Measurements from ENCODE around the gene NCK2. TPM values are rescaled to one million over a fixed set of nuclear protein-coding genes. Genes with fewer than 3 reads are reported as not detected.

The NCK2 gene
- total RNA-seq, 2 donors from 2014 or later = 39.0 to 144 TPM

DNA sequence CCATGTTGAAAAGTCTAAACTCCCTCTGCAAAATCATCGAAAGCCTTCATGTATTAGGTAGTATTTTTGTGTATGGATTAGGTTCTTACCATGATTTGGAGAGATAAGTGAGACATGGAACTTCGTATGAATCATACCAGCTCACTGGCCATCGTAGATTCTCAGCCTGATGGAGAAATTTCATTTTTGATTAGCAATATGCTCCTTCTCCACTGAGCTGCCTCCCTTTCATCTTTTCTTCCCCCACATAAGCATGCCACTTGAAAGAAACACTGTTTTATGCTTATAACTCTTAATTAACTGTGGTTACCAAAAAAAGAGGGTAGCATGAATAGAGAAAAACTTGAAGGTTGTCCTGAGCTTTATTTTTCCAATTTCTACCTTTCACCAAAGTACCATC lies 111.9 kb downstream of the NCK2 start:
- intact Hi-C loops (cut with DNase I) = no loop called here
- H3K27ac ChIP-seq = peak overlapping the region in 1 of 2 donors; percentile 45

DNA sequence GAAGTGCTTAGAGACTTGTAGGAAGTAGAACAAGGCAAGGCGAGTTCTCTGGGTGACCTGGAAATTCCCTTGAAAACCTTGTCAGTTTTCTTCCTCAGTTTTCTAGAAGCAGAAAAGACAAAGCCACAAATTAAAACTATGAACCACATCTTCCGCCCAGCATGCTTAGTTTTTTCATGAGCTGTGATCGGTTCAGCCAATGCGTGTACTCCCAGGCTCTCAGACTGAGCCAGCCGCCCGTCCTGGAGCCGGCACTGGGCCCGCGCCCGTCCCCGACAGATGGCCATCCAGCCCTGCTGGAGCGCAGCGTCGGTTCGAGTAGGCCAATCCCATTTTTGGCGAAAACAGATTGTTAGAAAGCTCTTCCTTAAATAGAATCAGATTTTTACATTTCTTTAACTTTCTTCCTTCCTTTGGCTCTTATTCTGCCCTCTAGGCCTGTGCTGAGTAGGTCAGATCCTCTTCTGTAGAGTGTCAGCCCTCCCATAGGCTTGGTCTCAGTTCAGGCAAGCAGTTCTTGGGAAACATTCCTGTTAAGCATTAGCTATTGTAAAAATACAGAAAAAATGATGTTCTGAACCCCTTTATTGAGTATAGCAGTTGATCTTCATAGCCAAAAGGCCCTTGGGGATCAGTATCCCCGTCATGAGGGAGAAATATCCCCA lies 112.5 kb downstream of the NCK2 start:
- Histone ChIP-seq H3K36me3 (no peaks in the 10 kb centered on the region), H3K4me3 (no peak overlapping the region), H3K27me3 (replicated peaks; ENCODE audit: insufficient read depth) (no peaks in the 10 kb centered on the region), H3K9me3 (no peaks in the 10 kb centered on the region), H3K4me1 (replicated peaks) (no peaks in the 10 kb centered on the region), H3K27ac (no peak overlapping the region)
- 89% methylated on average over 17 of the region's 17 CpGs for WGBS
- DNase-seq (ENCODE audit: low spot score) = no peak
- intact Hi-C loops (cut with DNase I) = no loop called here
- TF ChIP-seq, protein P1, sequence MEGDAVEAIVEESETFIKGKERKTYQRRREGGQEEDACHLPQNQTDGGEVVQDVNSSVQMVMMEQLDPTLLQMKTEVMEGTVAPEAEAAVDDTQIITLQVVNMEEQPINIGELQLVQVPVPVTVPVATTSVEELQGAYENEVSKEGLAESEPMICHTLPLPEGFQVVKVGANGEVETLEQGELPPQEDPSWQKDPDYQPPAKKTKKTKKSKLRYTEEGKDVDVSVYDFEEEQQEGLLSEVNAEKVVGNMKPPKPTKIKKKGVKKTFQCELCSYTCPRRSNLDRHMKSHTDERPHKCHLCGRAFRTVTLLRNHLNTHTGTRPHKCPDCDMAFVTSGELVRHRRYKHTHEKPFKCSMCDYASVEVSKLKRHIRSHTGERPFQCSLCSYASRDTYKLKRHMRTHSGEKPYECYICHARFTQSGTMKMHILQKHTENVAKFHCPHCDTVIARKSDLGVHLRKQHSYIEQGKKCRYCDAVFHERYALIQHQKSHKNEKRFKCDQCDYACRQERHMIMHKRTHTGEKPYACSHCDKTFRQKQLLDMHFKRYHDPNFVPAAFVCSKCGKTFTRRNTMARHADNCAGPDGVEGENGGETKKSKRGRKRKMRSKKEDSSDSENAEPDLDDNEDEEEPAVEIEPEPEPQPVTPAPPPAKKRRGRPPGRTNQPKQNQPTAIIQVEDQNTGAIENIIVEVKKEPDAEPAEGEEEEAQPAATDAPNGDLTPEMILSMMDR (IDR thresholded peaks at IDR 0.05) = no peak
- TF ChIP-seq POLR2AphosphoS5 (IDR thresholded peaks at IDR 0.05) = no peak
- no peak for TF ChIP-seq POLR2A (IDR thresholded peaks at IDR 0.05)

More for the DNA sequence above, 111.9 kb downstream of the NCK2 start:
- H3K36me3 ChIP-seq = no peaks in the 10 kb centered on the region
- DNase-seq (ENCODE audit: low spot score) = no peak
- TF ChIP-seq POLR2A (IDR thresholded peaks at IDR 0.05) (no peak), POLR2AphosphoS5 (IDR thresholded peaks at IDR 0.05) (no peak)
- TF ChIP-seq, protein P1 (IDR thresholded peaks at IDR 0.05) = no peak
- H3K27me3 ChIP-seq (replicated peaks; ENCODE audit: insufficient read depth) = no peaks in the 10 kb centered on the region
- no peaks in the 10 kb centered on the region for H3K9me3 ChIP-seq
- no peaks in the 10 kb centered on the region for H3K4me1 ChIP-seq (replicated peaks)
- no peak overlapping the region for H3K4me3 ChIP-seq
- 63% methylated on average over 3 of the region's 3 CpGs for WGBS

DNA sequence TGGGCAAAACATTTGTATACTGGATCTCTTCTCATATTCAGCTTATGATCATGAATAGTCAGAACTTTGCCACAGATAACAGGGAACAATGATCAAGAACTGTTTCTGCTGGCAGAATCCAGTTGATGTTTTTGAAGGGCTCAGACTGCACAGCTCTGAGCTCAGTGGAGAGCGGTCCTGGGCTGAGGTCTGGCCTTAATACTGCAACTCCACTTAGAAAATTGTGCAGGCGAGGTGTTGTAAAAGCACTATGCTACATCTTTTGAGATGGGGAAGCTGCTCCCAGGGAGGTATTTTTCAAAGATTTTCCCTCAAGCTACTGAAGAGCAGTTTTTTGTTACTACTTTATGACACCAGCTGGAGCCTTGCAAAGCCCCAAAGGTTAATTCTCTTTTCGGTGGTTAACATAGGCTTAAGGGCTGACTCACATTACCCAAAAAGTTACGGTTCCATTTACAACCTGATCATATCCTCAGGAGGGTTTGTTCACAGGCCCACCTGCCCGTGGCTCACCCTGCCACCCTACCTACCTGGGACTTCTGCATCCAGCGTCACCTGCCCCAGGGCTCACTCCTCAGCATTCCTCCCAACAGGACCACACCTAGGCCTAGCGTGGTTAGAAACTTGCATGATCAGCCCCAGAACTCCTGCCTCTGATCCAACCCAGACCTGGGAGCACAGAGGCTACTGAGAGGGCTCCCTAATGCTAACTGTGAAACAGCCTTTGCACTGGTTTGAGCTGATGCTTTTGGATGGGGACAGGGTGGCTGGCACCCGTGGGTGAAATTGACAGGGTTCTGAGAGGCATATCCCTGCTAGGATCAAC lies 114.4 kb downstream of the NCK2 start:
- Histone ChIP-seq H3K9me3 (no peaks in the 10 kb centered on the region), H3K27me3 (replicated peaks; ENCODE audit: insufficient read depth) (no peaks in the 10 kb centered on the region), H3K27ac (no peak overlapping the region), H3K4me1 (replicated peaks) (no peaks in the 10 kb centered on the region), H3K4me3 (no peak overlapping the region), H3K36me3 (no peaks in the 10 kb centered on the region)
- intact Hi-C loops (cut with DNase I) = no loop called here
- no peak for DNase-seq (ENCODE audit: low spot score)
- TF ChIP-seq POLR2A (IDR thresholded peaks at IDR 0.05) (no peak), POLR2AphosphoS5 (IDR thresholded peaks at IDR 0.05) (no peak)
- TF ChIP-seq, protein P1 (IDR thresholded peaks at IDR 0.05) = no peak
- 82% methylated on average over 8 of the region's 8 CpGs for WGBS

DNA sequence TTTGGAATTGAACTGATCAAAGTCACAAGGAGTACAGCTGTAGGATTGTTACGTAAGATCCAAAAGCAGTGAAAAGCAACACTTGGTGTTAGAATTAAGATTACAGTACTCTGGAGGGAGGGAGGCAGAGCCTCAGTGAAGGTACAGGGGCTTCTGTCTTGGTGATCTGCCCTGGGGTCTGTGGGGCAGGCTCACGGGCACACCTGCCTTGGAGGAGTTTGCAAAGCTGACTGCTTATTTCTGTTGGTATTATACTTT lies 114.9 kb downstream of the NCK2 start:
- Histone ChIP-seq H3K4me1 (replicated peaks) (no peaks in the 10 kb centered on the region), H3K27me3 (replicated peaks; ENCODE audit: insufficient read depth) (no peaks in the 10 kb centered on the region), H3K36me3 (no peaks in the 10 kb centered on the region), H3K4me3 (no peak overlapping the region), H3K9me3 (no peaks in the 10 kb centered on the region), H3K27ac (no peak overlapping the region)
- WGBS = 92% methylated on average over 2 of the region's 2 CpGs
- intact Hi-C loops (cut with DNase I) = no loop called here
- DNase-seq (ENCODE audit: low spot score) = no peak
- TF ChIP-seq POLR2A (IDR thresholded peaks at IDR 0.05) (no peak), POLR2AphosphoS5 (IDR thresholded peaks at IDR 0.05) (no peak)
- TF ChIP-seq, protein P1 (IDR thresholded peaks at IDR 0.05) = no peak

DNA sequence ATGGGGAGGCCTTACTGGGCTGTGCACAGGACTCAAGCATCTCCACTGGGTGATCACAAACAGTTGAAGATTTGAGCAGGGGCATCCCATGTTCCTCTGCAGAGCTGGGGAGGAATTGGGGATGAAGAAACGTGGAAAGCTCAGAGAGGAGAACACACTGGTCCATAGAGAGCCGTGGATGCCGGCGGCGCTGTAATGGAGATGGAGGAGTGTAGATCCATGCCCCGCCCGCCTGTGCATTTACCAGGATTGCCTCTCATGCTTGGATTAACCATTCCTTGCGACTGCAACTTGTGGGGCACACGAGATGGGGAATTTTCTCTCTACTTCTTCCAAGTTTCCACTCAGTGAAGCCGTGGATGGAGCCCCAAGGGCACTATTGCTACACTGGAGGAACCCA lies 115.9 kb downstream of the NCK2 start:
- intact Hi-C loops (cut with DNase I) = no loop called here
- H3K36me3 ChIP-seq = no peaks in the 10 kb centered on the region
- no peak for DNase-seq (ENCODE audit: low spot score)
- no peaks in the 10 kb centered on the region for H3K4me1 ChIP-seq (replicated peaks)
- no peaks in the 10 kb centered on the region for H3K9me3 ChIP-seq
- H3K27me3 ChIP-seq (replicated peaks; ENCODE audit: insufficient read depth) = no peaks in the 10 kb centered on the region
- no peak overlapping the region for H3K4me3 ChIP-seq
- TF ChIP-seq POLR2AphosphoS5 (IDR thresholded peaks at IDR 0.05) (no peak), POLR2A (IDR thresholded peaks at IDR 0.05) (no peak)
- TF ChIP-seq, protein P1 (IDR thresholded peaks at IDR 0.05) = no peak
- H3K27ac ChIP-seq = no peak overlapping the region
- WGBS = 95% methylated on average over 10 of the region's 10 CpGs

Data from prostate gland (tissue), 2 donors.